IMR-90 (cell line): ENCODE results near the gene KLRC1. TPM values are rescaled to one million over a fixed set of nuclear protein-coding genes. Genes with fewer than 3 reads are reported as not detected.
"Not testable (repeated sequence)": the region's sequence is repeated elsewhere in the genome, so short reads cannot be mapped to it uniquely, and the experiment has no call there.

Experiments
- ATAC-seq: fragments of 200-7000 bp; cut with Tn5 transposase; 2 replicates; pipeline ENCODE4 v1.9.1; 2020; ENCODE audit warnings: low read depth, mild to moderate bottlenecking, moderate library complexity
- BruUV-seq: library from RNA; stranded (reverse); fragments of 400-500 nt; replicated peaks from 2 replicates; lab custom pipeline; 2021; lab: Mats Ljungman, UMichigan
- CTCF ChIA-PET: fragments of 300-600 bp; formaldehyde crosslinking; extraction: SDS; loops from one replicate; lab custom pipeline; 2021; ENCODE audit warnings: antibody characterized with exemption; lab: Yijun Ruan, JAX
- POLR2A ChIA-PET: fragments of 300-600 bp; sonication (Branson Sonifier 250); formaldehyde crosslinking; loops from one replicate; lab custom pipeline; 2022; ENCODE audit warnings: antibody characterized with exemption; ENCODE audit not compliant: unreplicated experiment; lab: Charles Lee
- DNase-seq: peaks from one replicate; pipeline ENCODE4 v3.0.0; 2013
- H2AFZ ChIP-seq: replicated peaks from 2 replicates; pipeline ENCODE3; 2013; ENCODE audit warnings: low read length, mild to moderate bottlenecking; ENCODE audit not compliant: poor library complexity
- H2AK5ac ChIP-seq: 2 replicates; pipeline ENCODE4 v1.6.1; 2013; ENCODE audit warnings: low read depth, low read length, inconsistent platforms
- H2AK9ac ChIP-seq: replicated peaks from 2 replicates; pipeline ENCODE3; 2013; ENCODE audit warnings: mild to moderate bottlenecking, low read depth, low read length, moderate library complexity; ENCODE audit not compliant: poor library complexity
- H2BK120ac ChIP-seq: 2 replicates; pipeline ENCODE4 v1.6.1; 2013; ENCODE audit warnings: low read depth, low read length, inconsistent platforms
- H2BK15ac ChIP-seq: 3 replicates; pipeline ENCODE4 v1.6.1; 2013; ENCODE audit warnings: low read depth, low read length, inconsistent platforms
- H2BK20ac ChIP-seq: 2 replicates; pipeline ENCODE4 v1.6.1; 2013; ENCODE audit warnings: low read depth, mild to moderate bottlenecking, inconsistent platforms, low read length, moderate library complexity
- H2BK5ac ChIP-seq: 2 replicates; pipeline ENCODE4 v1.6.1; 2013; ENCODE audit warnings: mild to moderate bottlenecking, low read depth, low read length, inconsistent platforms; ENCODE audit not compliant: poor library complexity, severe bottlenecking
- H3K14ac ChIP-seq: replicated peaks from 2 replicates; pipeline ENCODE4 v1.6.1; 2013; ENCODE audit warnings: low read depth, low read length, inconsistent platforms
- H3K18ac ChIP-seq: 2 replicates; pipeline ENCODE4 v1.6.1; 2013; ENCODE audit warnings: low read depth, low read length, control low read depth
- H3K23ac ChIP-seq: 2 replicates; pipeline ENCODE4 v1.6.1; 2013; ENCODE audit warnings: low read depth, low read length, inconsistent platforms
- H3K27ac ChIP-seq: 2 replicates; pipeline ENCODE4 v1.5.1; 2013; ENCODE audit warnings: mild to moderate bottlenecking, control low read depth, low read length; ENCODE audit not compliant: insufficient read depth
- H3K27me3 ChIP-seq: 2 replicates; pipeline ENCODE4 v1.6.1; 2013; ENCODE audit warnings: low read length; ENCODE audit not compliant: control insufficient read depth, insufficient read depth
- H3K36me3 ChIP-seq: 2 replicates; pipeline ENCODE4 v1.6.1; 2013; ENCODE audit warnings: low read length, mixed read lengths; ENCODE audit not compliant: control insufficient read depth, insufficient read depth
- H3K4ac ChIP-seq: 2 replicates; pipeline ENCODE4 v1.6.1; 2013; ENCODE audit warnings: low read depth, low read length, inconsistent platforms
- H3K4me1 ChIP-seq: 2 replicates; pipeline ENCODE4 v1.6.1; 2013; ENCODE audit warnings: low read length, mixed read lengths; ENCODE audit not compliant: control insufficient read depth, insufficient read depth
- H3K4me2 ChIP-seq: 2 replicates; pipeline ENCODE4 v1.6.1; 2013; ENCODE audit warnings: low read depth, mild to moderate bottlenecking, control low read depth, low read length, moderate library complexity
- H3K4me3 ChIP-seq: 2 replicates; pipeline ENCODE4 v1.5.1; 2013; ENCODE audit warnings: low read depth, mild to moderate bottlenecking, control low read depth, low read length, moderate library complexity; ENCODE audit not compliant: insufficient read depth
- H3K56ac ChIP-seq: 2 replicates; pipeline ENCODE4 v1.6.1; 2013; ENCODE audit warnings: low read length, inconsistent platforms; ENCODE audit not compliant: insufficient read depth; ENCODE audit errors: extremely low read depth
- H3K79me1 ChIP-seq, 2 experiments: 2 replicates each; pipeline ENCODE4 v1.6.1; 2013; ENCODE audit warnings: low read length in 2 of 2, inconsistent platforms in 1 of 2, low read depth in 1 of 2
- H3K9ac ChIP-seq: 2 replicates; pipeline ENCODE4 v1.6.1; 2013; ENCODE audit warnings: low read depth, low read length, control low read depth
- H3K9me1 ChIP-seq: 2 replicates; pipeline ENCODE4 v1.6.1; 2013; ENCODE audit warnings: low read length, inconsistent platforms; ENCODE audit not compliant: insufficient read depth
- H3K9me3 ChIP-seq: 2 replicates; pipeline ENCODE4 v1.6.1; 2013; ENCODE audit warnings: low read length; ENCODE audit not compliant: control insufficient read depth, insufficient read depth
- H4K20me1 ChIP-seq: 2 replicates; pipeline ENCODE4 v1.6.1; 2013; ENCODE audit warnings: low read length, inconsistent platforms; ENCODE audit not compliant: insufficient read depth
- H4K5ac ChIP-seq: 2 replicates; pipeline ENCODE4 v1.6.1; 2013; ENCODE audit warnings: mild to moderate bottlenecking, low read depth, low read length, control low read depth
- H4K8ac ChIP-seq, 2 experiments: 2 replicates each; pipeline ENCODE4 v1.6.1; 2013; ENCODE audit warnings: low read depth in 2 of 2, low read length in 2 of 2, control low read depth in 1 of 2, inconsistent platforms in 1 of 2
- H4K91ac ChIP-seq: 2 replicates; pipeline ENCODE4 v1.6.1; 2013; ENCODE audit warnings: low read depth, low read length, inconsistent platforms; ENCODE audit not compliant: insufficient read depth
- WGBS, 2 experiments: methylation state at CpG; one replicate each; pipeline versions ENCODE4 v1.1.5 to v1.1.7; 2013; ENCODE audit warnings: missing lambda C conversion rate in 2 of 2; ENCODE audit not compliant: insufficient read length in 1 of 2; ENCODE audit errors: extremely low coverage in 2 of 2; 5-methylcytosine and 5-hydroxymethylcytosine counted together
- dilution Hi-C: fragments of 300-500 bp; cut with HindIII; formaldehyde crosslinking; loops from one replicate; pipeline ENCODE4 v1.14.3; 2018; ENCODE audit warnings: low sequenced_read_pairs; ENCODE audit not compliant: unreplicated experiment
- in situ Hi-C: fragments of 300-500 bp; cut with MboI; formaldehyde crosslinking; loops from 3 replicates; pipeline ENCODE4 v1.14.3; 2019; ENCODE audit warnings: low sequenced_read_pairs, inconsistent platforms, mixed read lengths
- intact Hi-C: fragments of 100-400 bp; cut with micrococcal nuclease; formaldehyde crosslinking; loops from 2 replicates; pipeline ENCODE4 v1.10.0; 2022
- polyA plus RNA-seq, 3 experiments: library from polyadenylated mRNA; depleted of rRNA; stranded (reverse); fragments of >200 nt; gene quantifications; 2 replicates each; pipeline ENCODE4 v1.2.3, GENCODE V29; 2012; ENCODE audit warnings: low replicate concordance in 1 of 3
- total RNA-seq: library from RNA; depleted of rRNA; stranded (reverse); fragments of >200 nt; gene quantifications from 2 replicates; pipeline ENCODE4 v1.2.3, GENCODE V29; 2012

KLRC1 gene
- total and polyA plus RNA-seq, 2 of the 4 experiments (the other 2 are of a cell fraction) = not detected

DNA sequence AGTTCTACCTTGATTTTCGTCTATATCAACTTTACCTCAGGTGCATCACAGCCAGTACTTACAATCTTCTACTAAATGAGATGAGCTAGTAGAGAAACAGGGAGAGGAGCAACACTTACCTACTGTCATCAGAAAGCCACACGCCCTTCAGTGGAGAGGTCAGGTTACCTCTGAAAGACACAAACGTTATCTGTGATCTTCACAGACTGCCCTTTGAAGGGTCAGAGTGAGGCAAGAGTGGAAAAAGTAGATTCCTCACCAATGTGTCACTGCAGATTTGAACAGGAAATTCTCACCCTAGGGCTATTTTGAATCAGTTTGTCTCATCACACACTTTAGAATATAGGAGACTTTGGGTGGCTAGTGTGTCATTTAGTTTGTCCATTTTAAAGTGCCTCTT is 31.0 kb downstream of the KLRC1 start:
- H3K18ac ChIP-seq, DNase-seq, CTCF ChIA-PET, H3K9me1 ChIP-seq, H2BK5ac ChIP-seq, intact Hi-C loops, H3K9me3 ChIP-seq, H3K4ac ChIP-seq, H3K9ac ChIP-seq, ATAC-seq, dilution Hi-C loops, H3K4me3 ChIP-seq, H4K91ac ChIP-seq, H4K5ac ChIP-seq, H3K56ac ChIP-seq, POLR2A ChIA-PET, H2AFZ ChIP-seq, H2BK15ac ChIP-seq, in situ Hi-C loops, H3K4me1 ChIP-seq, H3K27me3 ChIP-seq, H3K14ac ChIP-seq, H2AK5ac ChIP-seq, H3K79me1 ChIP-seq, H2AK9ac ChIP-seq, H2BK120ac ChIP-seq, H3K23ac ChIP-seq, H4K20me1 ChIP-seq, BruUV-seq, H4K8ac ChIP-seq, H3K36me3 ChIP-seq, H2BK20ac ChIP-seq, H3K27ac ChIP-seq, H3K4me2 ChIP-seq: not testable (repeated sequence)
- no CpG with 5 or more reads among the region's 3 CpGs for WGBS, 2 experiments

DNA sequence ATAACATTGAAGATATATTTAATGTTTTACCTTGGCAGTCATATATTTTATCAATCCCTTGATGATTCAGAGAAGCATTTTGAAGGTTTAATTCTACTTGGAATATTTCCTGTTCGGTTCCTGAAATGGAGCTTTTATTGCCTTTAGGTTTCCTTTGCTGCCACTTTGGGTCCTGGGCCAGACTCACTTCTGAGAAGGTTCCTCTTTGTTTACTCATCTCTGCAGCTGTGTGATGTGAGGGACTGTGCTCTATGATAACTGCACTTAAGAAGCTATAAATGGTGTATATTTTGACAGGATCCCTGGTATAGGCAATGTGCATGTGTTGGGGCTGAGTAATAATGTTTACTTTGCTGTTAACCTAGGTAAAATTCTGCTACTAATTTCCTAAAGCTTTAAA is 32.8 kb downstream of the KLRC1 start, which contains the start of gene KLRC3:
TSS of gene KLRC3 (minus strand) at position 262 of the 400 bp plus-strand sequence. CDS start at position 217, 45 bp downstream.
- ATAC-seq, H3K36me3 ChIP-seq, dilution Hi-C loops, H3K9me3 ChIP-seq, intact Hi-C loops, H2AK5ac ChIP-seq, H4K5ac ChIP-seq, H3K4me2 ChIP-seq, H2BK120ac ChIP-seq, POLR2A ChIA-PET, CTCF ChIA-PET, H3K18ac ChIP-seq, in situ Hi-C loops, DNase-seq, H3K4me1 ChIP-seq, H3K4me3 ChIP-seq, BruUV-seq, H3K9ac ChIP-seq, H3K27ac ChIP-seq, H3K14ac ChIP-seq, H2AK9ac ChIP-seq, H2BK5ac ChIP-seq, H2AFZ ChIP-seq, H4K8ac ChIP-seq, H2BK20ac ChIP-seq, H3K56ac ChIP-seq, H3K9me1 ChIP-seq, H2BK15ac ChIP-seq, H3K23ac ChIP-seq, H3K27me3 ChIP-seq, H3K79me1 ChIP-seq, H4K91ac ChIP-seq, H3K4ac ChIP-seq, H4K20me1 ChIP-seq: not testable (repeated sequence)
- WGBS, 2 experiments = no CpG with 5 or more reads among the region's 1 CpG
